ENCODE results near the gene CYB5A. TPM values are rescaled to one million over a fixed set of nuclear protein-coding genes. Genes with fewer than 3 reads are reported as not detected.
A peak's percentile ranks its signal among the peaks of the same experiment; 100 is the strongest.

Gene CYB5A
- total RNA-seq, 1 experiment from 2014 or later = 143 TPM

GRCh38 chr18:74217476-74218143 is 74.2 kb downstream of the CYB5A start:
- H3K27ac Mint-ChIP-seq (ENCODE audit: unreplicated experiment) = peak overlapping the region; percentile 64
- TF ChIP-seq CTCF (IDR thresholded peaks at IDR 0.05; ENCODE audit: unreplicated experiment) = no peak
- CTCF ChIA-PET = interaction anchor here (0.9 to 1.4 kb wide), 2 partner anchors 17 to 124 kb away, joined by 3 read pairs; no protein-coding TSS in a partner anchor
- peak; percentile 73 for DNase-seq
- peaks cover 28% of the 10 kb centered on the region for H3K4me1 Mint-ChIP-seq (ENCODE audit: low read depth, unreplicated experiment)
- H3K36me3 Mint-ChIP-seq (ENCODE audit: insufficient read depth, unreplicated experiment) = peaks cover 12% of the 10 kb centered on the region
- no peaks in the 10 kb centered on the region for H3K27me3 Mint-ChIP-seq (ENCODE audit: unreplicated experiment)
- peak overlapping the region; percentile 12 for H3K4me3 Mint-ChIP-seq (ENCODE audit: low read depth, unreplicated experiment)
- BruUV-seq (replicated peaks) = no TSS peak
- no peaks in the 10 kb centered on the region for H3K9me3 Mint-ChIP-seq (ENCODE audit: low read depth, unreplicated experiment)
- intact Hi-C loops (cut with micrococcal nuclease; ENCODE audit: unreplicated experiment) = no loop called here

- no TSS peak for BruUV-seq (replicated peaks)
- CTCF ChIA-PET = interaction anchor here (1.4 kb wide), 1 partner anchor 18 kb away, joined by 3 read pairs; no protein-coding TSS in a partner anchor
- Mint-ChIP-seq H3K27me3 (ENCODE audit: unreplicated experiment) (no peaks in the 10 kb centered on the region), H3K4me3 (ENCODE audit: low read depth, unreplicated experiment) (no peak overlapping the region), H3K36me3 (ENCODE audit: insufficient read depth, unreplicated experiment) (peaks cover 12% of the 10 kb centered on the region), H3K27ac (ENCODE audit: unreplicated experiment) (peak overlapping the region; percentile 18), H3K4me1 (ENCODE audit: low read depth, unreplicated experiment) (peaks cover 31% of the 10 kb centered on the region), H3K9me3 (ENCODE audit: low read depth, unreplicated experiment) (no peaks in the 10 kb centered on the region)
- DNase-seq = no peak
- no peak for TF ChIP-seq CTCF (IDR thresholded peaks at IDR 0.05; ENCODE audit: unreplicated experiment)
- intact Hi-C loops (cut with micrococcal nuclease; ENCODE audit: unreplicated experiment) = no loop called here
Observed at GRCh38 chr18:74216661-74217110, 75.1 kb downstream of the CYB5A start.

- Mint-ChIP-seq H3K4me3 (ENCODE audit: low read depth, unreplicated experiment) (no peak overlapping the region), H3K9me3 (ENCODE audit: low read depth, unreplicated experiment) (no peaks in the 10 kb centered on the region), H3K36me3 (ENCODE audit: insufficient read depth, unreplicated experiment) (peaks cover 12% of the 10 kb centered on the region), H3K4me1 (ENCODE audit: low read depth, unreplicated experiment) (peaks cover 36% of the 10 kb centered on the region), H3K27me3 (ENCODE audit: unreplicated experiment) (no peaks in the 10 kb centered on the region), H3K27ac (ENCODE audit: unreplicated experiment) (peak overlapping the region; percentile 18)
- intact Hi-C loops (cut with micrococcal nuclease; ENCODE audit: unreplicated experiment) = no loop called here
- no TSS peak for BruUV-seq (replicated peaks)
- no peak for TF ChIP-seq CTCF (IDR thresholded peaks at IDR 0.05; ENCODE audit: unreplicated experiment)
- CTCF ChIA-PET = no interaction called here
- DNase-seq = no peak
Observed at GRCh38 chr18:74215863-74216262, 75.9 kb downstream of the CYB5A start.

- Mint-ChIP-seq H3K27ac (ENCODE audit: unreplicated experiment) (no peak overlapping the region), H3K27me3 (ENCODE audit: unreplicated experiment) (no peaks in the 10 kb centered on the region), H3K9me3 (ENCODE audit: low read depth, unreplicated experiment) (no peaks in the 10 kb centered on the region), H3K36me3 (ENCODE audit: insufficient read depth, unreplicated experiment) (peaks cover 6% of the 10 kb centered on the region), H3K4me1 (ENCODE audit: low read depth, unreplicated experiment) (peaks cover 26% of the 10 kb centered on the region), H3K4me3 (ENCODE audit: low read depth, unreplicated experiment) (no peak overlapping the region)
- DNase-seq = no peak
- TF ChIP-seq CTCF (IDR thresholded peaks at IDR 0.05; ENCODE audit: unreplicated experiment) = no peak
- intact Hi-C loops (cut with micrococcal nuclease; ENCODE audit: unreplicated experiment) = no loop called here
- CTCF ChIA-PET = no interaction called here
- BruUV-seq (replicated peaks) = no TSS peak
Observed at GRCh38 chr18:74213429-74213828, 78.3 kb downstream of the CYB5A start.
